ENCODE results near the gene MANF.
A peak's percentile ranks its signal among the peaks of the same experiment; 100 is the strongest.

Gene MANF

GRCh38 chr3:51390246-51391074 lies 5.4 kb downstream of the MANF start:
- DNase-seq, result no peak

GRCh38 chr3:51391075-51391565 lies 6.0 kb downstream of the MANF start, which contains the start of gene RBM15B:
Gene RBM15B, plus strand, starts transcription at chr3:51391285. Its CDS starts 115 bp downstream, at chr3:51391400.
- peak; percentile 98 for DNase-seq

- DNase-seq, result peak; percentile 30
Observed at GRCh38 chr3:51391566-51392354, 6.7 kb downstream of the MANF start.

- no peak for DNase-seq
Observed at GRCh38 chr3:51392355-51393133, 7.5 kb downstream of the MANF start.

GRCh38 chr3:51393134-51393495 lies 8.0 kb downstream of the MANF start:
- no peak for DNase-seq

GRCh38 chr3:51393564-51393963 lies 8.5 kb downstream of the MANF start:
- no peak for DNase-seq

- no peak for DNase-seq
Observed at GRCh38 chr3:51394541-51394940, 9.4 kb downstream of the MANF start.

- DNase-seq, result no peak
Observed at GRCh38 chr3:51395493-51396213, 10.6 kb downstream of the MANF start.

GRCh38 chr3:51396401-51396800 lies 11.3 kb downstream of the MANF start:
- DNase-seq, result no peak

- no peak for DNase-seq
Observed at GRCh38 chr3:51397392-51397791, 12.3 kb downstream of the MANF start.

- DNase-seq, result no peak
Observed at GRCh38 chr3:51398595-51399310, 13.7 kb downstream of the MANF start.

GRCh38 chr3:51400166-51400565 lies 15.1 kb downstream of the MANF start:
- no peak for DNase-seq

GRCh38 chr3:51401735-51402134 lies 16.6 kb downstream of the MANF start:
- DNase-seq, result peak; percentile 73

- no peak for DNase-seq
Observed at GRCh38 chr3:51403675-51404074, 18.6 kb downstream of the MANF start.

- DNase-seq, result no peak
Observed at GRCh38 chr3:51408021-51408420, 22.9 kb downstream of the MANF start.

GRCh38 chr3:51408813-51409212 lies 23.7 kb downstream of the MANF start:
- DNase-seq, result no peak

GRCh38 chr3:51422211-51422610 lies 37.1 kb downstream of the MANF start:
- no peak for DNase-seq

GRCh38 chr3:51426921-51427320 lies 41.8 kb downstream of the MANF start:
- DNase-seq, result no peak

- no peak for DNase-seq
Observed at GRCh38 chr3:51429138-51429537, 44.0 kb downstream of the MANF start.

GRCh38 chr3:51434110-51434509 lies 49.0 kb downstream of the MANF start:
- DNase-seq, result no peak

GRCh38 chr3:51434746-51435327 lies 49.7 kb downstream of the MANF start:
- DNase-seq, result peak; percentile 59
